GM12873 (cell line): ENCODE data around the gene FKBP5.

Experiments
- TF ChIP-seq, protein P1 (sequence below): IDR thresholded peaks from 2 replicates; pipeline ENCODE4 v1.5.1; 2012; ENCODE audit warnings: low read depth, mild to moderate bottlenecking, moderate library complexity, low read length, control low read depth; ENCODE audit not compliant: insufficient read depth; ENCODE audit errors: missing control alignments

Gene FKBP5

DNA sequence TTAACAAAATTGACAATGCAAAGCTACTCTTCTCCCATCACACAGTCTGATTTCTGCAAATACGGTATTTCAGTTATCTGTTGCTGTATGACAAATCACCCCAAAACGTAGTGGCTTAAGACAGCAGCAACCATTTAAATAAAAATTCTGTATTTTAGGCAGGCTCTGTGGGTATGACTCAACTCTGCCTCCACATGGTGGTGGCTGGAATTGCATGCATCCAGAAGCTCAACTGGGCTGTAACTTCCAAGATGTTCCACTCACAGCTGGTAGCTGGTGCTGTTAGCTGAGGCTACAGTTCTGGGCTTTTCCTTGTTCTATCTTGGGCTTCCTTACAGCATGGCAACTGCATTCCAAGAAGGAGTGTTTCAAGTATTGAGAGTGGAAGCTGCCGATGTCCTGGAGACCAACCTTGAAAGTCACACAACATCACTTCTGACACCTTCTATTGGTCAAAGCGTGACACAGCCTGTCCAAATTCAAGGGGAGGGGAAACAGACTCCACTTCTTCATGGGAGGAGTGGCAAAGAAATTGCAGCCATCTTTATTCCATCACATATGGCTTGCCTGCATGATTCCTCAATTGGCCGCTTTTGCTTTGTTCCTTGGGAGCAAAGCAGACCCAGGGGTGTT lies 136.3 kb downstream of the FKBP5 start:
- TF ChIP-seq, protein P1, sequence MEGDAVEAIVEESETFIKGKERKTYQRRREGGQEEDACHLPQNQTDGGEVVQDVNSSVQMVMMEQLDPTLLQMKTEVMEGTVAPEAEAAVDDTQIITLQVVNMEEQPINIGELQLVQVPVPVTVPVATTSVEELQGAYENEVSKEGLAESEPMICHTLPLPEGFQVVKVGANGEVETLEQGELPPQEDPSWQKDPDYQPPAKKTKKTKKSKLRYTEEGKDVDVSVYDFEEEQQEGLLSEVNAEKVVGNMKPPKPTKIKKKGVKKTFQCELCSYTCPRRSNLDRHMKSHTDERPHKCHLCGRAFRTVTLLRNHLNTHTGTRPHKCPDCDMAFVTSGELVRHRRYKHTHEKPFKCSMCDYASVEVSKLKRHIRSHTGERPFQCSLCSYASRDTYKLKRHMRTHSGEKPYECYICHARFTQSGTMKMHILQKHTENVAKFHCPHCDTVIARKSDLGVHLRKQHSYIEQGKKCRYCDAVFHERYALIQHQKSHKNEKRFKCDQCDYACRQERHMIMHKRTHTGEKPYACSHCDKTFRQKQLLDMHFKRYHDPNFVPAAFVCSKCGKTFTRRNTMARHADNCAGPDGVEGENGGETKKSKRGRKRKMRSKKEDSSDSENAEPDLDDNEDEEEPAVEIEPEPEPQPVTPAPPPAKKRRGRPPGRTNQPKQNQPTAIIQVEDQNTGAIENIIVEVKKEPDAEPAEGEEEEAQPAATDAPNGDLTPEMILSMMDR = peak; percentile 98

DNA sequence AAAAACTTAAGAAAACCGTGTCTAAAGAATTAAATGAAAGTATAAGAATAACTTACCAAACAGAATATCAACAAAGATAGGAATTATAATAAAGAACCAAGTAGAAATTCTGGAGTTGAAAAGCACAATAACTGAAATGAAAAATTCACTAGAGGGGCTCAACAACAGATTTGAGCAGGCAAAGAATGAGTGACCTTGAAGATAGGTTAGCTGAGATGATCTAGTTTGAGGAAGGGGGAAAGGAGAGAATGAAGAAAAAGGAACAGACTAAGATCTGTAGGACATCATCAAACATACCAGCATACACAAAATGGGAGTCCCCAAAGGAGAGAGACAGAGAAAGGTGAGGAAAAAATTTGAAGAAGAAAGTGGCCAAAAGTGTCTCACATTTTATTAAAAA lies 138.3 kb downstream of the FKBP5 start:
- TF ChIP-seq, protein P1 = no peak

DNA sequence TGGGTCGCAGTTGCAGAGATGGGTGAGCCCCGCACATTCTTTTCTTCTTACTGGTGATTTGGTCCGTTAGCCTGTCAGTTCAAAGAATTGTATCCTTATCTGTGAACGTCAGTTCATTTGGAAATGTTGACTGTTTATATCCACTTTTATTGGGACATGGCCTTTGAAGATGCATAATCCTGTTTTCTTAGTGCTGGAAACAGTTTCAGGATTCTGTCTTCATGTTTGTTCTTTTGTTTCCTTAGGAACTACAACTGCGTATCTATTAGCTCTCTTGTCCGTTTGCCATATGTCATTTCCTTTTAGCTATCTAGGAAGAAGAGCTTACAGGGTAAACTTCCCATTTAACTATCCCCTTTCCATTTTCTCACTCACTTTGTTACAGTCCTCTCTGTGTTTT lies 141.0 kb downstream of the FKBP5 start:
- TF ChIP-seq, protein P1 = no peak

GRCh38 chr6:35544769-35545361 lies 143.8 kb downstream of the FKBP5 start:
- TF ChIP-seq, protein P1 = no peak

- TF ChIP-seq, protein P1 = no peak
These were observed 145.1 kb downstream of the FKBP5 start for GRCh38 chr6:35543459-35544193.

GRCh38 chr6:35541836-35542235 lies 146.9 kb downstream of the FKBP5 start:
- TF ChIP-seq, protein P1 = no peak

GRCh38 chr6:35539223-35539622 lies 149.5 kb downstream of the FKBP5 start:
- TF ChIP-seq, protein P1 = no peak
